ENCODE data around the gene LANCL2.

LANCL2 gene

DNA sequence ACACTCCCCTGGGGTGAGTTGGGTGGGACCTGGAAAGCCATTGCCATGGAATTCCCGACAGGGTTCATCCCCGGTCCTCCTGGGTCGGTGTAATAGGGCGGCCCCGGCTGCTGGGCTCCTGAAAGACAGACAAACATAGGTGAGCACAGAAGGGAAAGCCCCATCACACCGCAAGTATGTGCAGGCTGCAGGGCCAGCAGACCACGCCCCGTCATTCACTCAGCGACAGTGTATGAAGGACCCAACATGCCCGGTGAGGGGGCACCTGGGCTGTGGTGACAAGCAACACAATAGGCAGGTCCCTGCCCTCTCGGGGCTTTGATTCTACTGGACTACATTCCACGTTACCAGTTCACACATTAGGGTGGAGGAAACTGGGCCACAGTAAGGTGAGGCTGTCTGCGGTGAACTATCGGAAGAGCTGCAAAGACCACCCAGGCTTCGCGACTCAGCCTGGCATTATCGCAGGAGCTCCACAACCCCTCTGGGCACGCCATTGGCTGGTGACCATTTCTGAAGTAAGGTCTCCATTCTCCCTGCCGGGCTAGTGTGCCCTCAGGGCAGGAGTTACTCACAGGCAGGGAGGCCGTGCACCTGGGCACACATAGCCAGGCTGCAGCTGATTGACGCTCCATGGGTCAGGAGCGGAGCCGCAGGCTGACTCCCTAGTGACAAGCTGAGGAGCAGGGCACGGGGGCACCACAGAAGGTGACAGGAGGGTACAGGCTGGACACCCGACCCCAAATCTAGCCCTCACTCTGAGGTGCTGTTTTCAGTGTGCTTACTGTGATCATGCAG, 108.0 kb downstream of the LANCL2 start:
- DNase-seq = no peak

DNA sequence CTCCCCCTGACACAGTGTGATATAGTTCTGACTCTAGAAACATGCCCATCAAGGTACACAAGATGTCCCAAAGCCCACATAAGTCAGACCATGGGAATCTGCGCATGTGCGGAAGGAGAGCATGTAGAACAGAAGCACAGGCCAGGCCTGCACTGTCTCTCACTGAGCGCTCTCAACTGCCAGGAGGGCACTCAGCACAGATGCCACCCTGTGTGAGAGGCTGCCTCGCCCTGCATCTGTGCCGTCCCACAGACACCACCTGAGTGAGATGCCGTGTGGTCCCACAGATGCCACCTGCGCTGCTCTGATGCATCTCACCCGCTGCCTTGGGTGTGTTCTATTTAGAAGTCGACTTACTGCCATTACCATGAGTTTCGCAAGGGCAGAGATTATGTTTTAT, 108.8 kb downstream of the LANCL2 start:
- no peak for DNase-seq

DNA sequence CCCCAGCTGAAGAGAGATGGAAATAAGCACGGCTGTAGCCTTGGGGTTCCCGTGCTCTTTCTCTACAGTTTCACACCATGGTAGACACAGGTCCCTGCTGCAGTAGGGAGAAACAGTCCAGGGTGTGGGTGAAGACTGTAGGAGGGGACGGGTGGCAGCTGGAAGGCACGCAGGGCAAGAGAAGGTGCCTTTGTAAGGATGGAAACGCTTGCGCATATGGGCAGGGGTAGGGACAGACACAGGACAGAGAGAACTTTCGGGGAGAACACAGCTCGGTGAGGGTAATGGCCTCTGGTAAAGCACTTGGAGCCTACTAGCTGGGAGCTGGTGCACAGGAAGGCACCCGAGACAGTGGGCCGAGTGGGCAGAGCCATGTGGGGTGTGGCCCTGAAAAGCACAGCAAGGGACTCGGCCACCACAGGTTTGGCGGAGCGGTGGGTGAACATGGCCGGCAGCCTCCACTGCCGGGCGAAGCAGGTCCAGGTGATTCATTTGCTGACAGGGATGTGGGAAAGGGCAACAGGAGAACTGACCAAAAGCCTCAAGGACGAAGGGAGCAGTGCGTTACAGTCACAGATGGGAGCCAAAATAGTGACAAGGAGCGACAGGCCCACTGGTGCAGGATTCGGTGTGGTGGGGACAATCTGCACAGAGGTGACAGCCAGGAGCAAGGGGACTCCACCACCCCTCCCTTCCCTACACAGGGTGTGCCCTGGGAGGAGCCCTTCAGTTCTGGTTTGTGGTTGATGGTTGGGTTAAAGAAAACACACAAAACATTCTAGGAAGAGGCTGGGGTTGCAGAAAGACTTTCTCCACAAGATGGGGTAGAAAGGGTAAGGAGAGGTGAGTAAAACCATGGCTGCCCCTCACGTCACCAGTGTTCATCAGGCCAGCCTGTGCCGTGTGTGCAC, 110.1 kb downstream of the LANCL2 start:
- no peak for DNase-seq

DNA sequence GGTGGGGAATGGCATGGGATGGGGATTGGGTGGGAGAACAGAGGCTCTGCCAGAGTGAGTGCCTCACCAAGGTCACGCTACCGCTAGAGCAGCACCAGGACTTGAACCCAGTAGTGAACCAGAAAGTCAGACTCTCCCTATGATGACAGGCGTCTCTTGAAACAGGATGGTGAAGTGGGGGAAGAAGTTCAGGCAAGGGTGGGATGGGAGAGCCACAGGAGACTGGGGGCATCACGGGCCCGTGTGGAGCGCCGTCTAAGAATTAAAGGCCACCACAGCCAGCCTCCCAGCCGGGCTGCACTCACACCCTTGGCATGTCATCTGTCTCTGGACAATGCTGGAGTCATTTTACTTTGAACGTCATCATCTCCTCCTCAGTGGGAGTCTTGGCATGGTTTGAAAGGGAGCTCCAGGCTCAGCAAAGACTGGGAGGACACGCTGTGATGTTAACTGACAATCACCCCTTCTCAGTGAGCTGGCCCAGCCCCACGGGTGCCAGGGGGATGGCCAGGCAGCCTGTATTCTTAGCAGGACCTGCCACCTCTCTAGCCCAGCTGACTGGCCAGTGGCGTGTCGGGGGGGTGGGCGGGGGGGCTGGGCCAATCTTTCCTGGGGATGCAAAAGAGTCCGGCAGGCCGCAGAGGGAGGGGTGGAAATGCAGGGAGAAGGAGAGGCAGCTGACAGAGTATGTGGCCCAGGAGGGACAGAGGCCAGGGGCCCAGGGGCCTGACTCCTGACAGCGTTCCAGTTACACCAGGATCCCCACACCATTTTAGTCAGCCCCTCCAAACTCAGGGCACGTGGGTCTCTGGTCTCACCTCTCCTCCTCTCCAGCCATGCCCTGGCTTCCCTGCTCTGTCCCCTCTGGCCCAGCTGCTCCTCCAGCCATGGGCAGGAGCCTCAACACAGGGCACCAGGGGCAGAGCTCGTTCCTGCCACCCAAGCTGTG, 111.0 kb downstream of the LANCL2 start:
- DNase-seq = no peak

DNA sequence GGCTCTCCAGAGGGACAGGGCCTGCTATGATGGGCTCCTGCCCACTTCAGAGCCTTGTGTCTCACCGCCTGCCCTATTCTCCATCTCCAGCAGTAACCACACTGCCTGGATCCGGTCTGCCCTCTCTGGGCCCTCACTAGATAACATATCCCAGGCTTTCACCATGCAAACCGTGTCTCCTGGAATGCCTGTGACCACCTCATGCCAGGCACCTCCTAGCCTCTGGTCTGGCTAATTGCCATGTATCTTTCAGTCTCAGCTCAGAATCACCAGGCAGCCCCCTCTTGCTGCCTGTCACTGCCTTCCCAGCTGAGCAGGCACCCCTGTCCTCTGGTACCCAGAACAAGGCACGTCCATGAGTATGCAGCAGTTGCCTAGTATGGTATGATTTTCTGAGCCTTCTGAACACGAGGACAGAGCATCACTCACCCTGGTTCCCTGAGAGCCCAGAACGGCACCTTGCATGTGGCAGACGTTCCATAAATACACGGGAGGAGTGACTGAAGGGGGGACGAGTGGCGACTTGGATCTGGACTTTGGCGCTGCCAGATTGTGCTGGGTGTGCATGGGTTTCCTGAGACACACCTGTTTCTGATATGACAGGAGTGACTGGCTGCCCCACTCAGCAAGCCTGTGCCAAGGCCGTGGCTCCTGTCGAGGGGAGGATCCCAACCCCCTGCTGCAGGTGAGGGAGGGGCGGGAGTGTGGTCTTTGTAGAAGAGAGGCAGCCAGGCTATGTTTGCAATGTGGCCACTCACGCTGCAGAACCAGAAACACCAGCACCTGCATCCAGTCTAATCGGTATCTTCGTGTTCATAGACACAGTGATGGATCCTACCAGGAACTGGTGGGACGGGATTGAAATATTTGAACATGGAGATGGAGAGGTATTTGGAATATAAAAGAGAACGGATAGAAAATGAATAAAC, 112.0 kb downstream of the LANCL2 start:
- DNase-seq = no peak

DNA sequence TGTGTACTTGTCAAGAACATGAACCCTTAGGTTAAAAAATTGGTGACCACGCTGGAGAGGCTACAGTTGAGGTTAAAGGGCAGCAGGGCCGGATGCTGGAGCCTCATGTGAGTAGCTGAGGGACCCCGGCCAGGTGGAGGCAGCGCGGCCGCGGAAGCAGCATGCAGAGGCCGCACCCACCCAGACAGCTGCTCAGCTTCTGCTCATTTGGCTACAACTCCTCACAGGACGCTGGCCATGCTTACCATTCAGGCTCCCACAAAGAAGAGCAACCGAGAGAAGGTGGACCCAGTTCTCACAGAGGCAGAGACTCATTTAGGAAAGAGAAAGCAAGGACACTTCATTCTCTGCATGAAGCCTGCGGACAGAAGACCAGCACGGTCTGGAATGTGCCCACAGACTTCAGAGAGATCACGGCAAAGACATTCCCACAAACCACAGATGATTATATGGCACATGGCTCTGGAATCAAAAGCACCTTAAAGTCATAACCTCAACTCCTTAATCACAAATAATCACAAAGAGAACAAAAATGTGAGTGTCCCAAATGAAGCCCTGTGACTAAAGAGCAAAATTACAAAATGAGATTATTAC, 112.7 kb downstream of the LANCL2 start:
- no peak for DNase-seq

DNA sequence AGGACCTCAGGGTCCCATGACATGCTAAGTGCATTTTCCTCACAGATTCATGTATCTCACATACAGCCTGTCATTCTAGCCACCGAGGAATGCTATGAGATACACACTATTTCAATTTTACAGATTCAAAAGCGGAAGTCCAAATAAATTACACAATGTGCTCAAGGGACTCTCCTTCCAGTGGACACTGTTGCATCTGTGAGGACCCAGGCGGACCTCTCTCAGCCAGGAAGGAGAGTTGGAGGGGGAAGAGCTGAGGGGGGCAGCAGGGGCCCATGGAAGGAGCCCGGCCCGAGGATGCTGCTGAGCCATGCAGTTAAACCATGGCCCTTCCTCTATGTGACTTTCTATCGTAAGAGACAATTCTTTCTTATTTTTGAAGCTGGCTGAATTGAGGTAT, 113.6 kb downstream of the LANCL2 start:
- no peak for DNase-seq

DNA sequence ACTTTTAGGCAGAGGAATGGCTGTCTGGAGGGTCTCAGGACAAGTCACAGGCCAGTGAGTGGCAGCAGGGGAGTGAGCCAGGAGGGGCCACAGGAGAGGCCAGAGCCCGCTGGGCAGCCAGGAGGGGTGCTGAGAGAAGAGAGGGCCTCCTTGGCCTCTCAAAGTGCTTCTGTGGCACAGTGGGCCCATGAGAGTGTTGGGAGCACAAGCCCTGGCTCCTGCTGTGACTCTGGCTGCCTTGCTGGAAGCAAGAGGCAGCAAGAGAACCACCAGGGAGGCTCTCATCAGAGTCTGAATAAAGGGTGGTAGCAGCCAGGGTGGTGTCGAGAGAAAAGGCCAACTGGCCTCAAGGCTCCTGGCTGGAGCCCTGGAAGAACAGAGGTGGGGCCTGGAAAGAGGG, 116.0 kb downstream of the LANCL2 start:
- no peak for DNase-seq

DNA sequence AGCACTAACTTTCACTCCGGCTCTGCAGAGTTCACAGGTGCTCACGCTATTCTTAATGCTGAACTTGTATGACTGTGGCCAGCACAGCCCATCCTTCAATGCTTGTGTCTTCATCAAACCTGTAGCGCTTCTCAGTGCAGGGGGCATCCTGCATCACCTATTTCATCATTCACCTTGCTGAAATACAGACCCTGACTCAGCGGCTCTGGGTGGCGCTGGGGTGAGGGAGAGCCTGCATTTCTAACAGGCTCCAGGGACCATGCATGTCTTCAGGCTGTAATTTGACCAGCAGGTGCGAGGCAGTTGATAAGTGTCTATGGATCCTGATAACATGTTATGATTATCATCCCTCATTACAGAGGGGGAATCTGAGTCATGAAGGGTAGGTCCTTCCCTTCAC, 117.9 kb downstream of the LANCL2 start:
- no peak for DNase-seq
